Measurements from ENCODE around the gene NDUFB7. TPM values are rescaled to one million over a fixed set of nuclear protein-coding genes. Genes with fewer than 3 reads are reported as not detected.
"Not testable (repeated sequence)": the region's sequence is repeated elsewhere in the genome, so short reads cannot be mapped to it uniquely, and the experiment has no call there.

NDUFB7 gene
- total RNA-seq, 2 donors from 2014 or later, result 60.7 to 62.5 TPM

GRCh38 chr19:14589433-14589832, 17.6 kb upstream of the NDUFB7 start:
- not testable (repeated sequence) for H3K27me3 Mint-ChIP-seq; ATAC-seq; H3K36me3 Mint-ChIP-seq (ENCODE audit: low read depth); H3K27ac Mint-ChIP-seq; H3K9me3 ChIP-seq (ENCODE audit: control insufficient read depth, low read length, poor library complexity, severe bottlenecking); H3K4me3 Mint-ChIP-seq; H3K4me1 Mint-ChIP-seq; DNase-seq

DNA sequence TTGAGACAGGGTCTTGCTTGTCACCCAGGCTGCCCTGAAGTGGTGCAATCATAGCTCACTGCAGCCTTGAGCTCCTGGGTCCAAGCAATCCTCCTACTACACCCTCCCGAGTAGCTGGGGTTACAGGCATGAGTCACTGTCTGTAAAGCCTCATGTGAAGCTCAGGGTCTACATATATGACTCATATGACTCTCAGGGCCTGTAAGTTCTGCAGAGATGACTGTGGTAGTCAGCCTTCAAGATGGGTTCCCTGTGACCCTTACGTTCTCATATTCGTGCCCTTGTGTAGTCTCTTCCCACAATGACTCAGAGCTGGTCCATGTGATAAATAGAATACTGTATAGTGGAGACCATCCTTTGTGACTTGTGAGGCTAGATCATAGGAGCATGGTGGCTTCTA, 13.3 kb upstream of the NDUFB7 start:
- not testable (repeated sequence) for H3K27me3 Mint-ChIP-seq; H3K27ac Mint-ChIP-seq; H3K36me3 Mint-ChIP-seq (ENCODE audit: low read depth); DNase-seq; H3K9me3 ChIP-seq (ENCODE audit: control insufficient read depth, low read length, poor library complexity, severe bottlenecking); H3K4me1 Mint-ChIP-seq; H3K4me3 Mint-ChIP-seq
- ATAC-seq, result peak; percentile 65

DNA sequence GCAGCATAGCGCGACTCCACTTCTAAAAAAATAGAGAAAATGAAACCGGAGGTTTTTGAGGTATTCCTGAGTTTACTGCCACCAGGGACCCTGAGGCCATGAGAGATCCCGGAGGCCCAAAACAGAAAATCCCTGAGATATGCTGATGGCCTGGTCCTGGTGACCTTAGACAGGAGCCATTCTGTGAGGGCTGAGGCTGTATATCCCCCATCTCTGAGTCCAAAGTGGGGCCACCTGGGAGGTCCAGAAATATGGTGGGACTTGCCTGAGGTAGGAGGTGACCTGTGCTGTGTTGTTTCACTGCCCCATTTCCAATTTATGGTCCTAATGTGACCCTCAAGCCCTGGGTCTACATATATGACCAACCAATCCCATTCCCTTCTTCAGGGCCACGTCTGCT, 12.5 kb upstream of the NDUFB7 start:
- H3K4me3 Mint-ChIP-seq; H3K36me3 Mint-ChIP-seq (ENCODE audit: low read depth); H3K4me1 Mint-ChIP-seq; H3K9me3 ChIP-seq (ENCODE audit: control insufficient read depth, low read length, poor library complexity, severe bottlenecking); DNase-seq; ATAC-seq; H3K27me3 Mint-ChIP-seq: not testable (repeated sequence)
- peak overlapping the region; percentile 79 for H3K27ac Mint-ChIP-seq

DNA sequence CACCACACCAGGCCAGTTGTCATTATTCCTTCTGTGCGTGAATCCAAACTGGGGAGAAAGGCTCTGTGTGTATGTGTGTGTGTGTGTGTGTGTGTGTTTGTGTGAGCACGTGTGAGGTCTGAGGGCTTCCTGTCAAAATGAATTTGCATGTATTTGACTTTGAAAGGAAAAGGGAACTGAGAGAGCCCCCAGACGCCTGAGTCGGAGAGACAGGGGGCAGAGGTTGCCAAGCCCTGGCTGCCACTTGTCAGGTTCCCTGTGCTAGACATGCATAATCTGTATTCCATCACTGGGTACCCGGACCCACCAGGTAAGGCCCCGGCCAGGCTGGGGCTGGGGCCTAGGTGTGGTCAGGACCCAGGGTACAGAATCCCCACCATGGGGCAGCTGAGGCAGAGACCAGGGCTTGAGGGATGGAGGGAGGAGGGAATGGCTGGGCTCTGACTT, 11.1 kb upstream of the NDUFB7 start, which contains the start of gene CLEC17A:
TSS of gene CLEC17A (plus strand) at position 191 of the 447 bp plus-strand sequence. CDS start at position 268, 77 bp downstream.
- no peak for DNase-seq

GRCh38 chr19:14580623-14581237, 8.9 kb upstream of the NDUFB7 start:
- Mint-ChIP-seq H3K4me3 (no peak overlapping the region), H3K27ac (no peak overlapping the region), H3K27me3 (no peaks in the 10 kb centered on the region), H3K36me3 (ENCODE audit: low read depth) (no peaks in the 10 kb centered on the region), H3K4me1 (peaks cover 4% of the 10 kb centered on the region)
- DNase-seq, result no peak
- ATAC-seq, result peak; percentile 59
- no peaks in the 10 kb centered on the region for H3K9me3 ChIP-seq (ENCODE audit: control insufficient read depth, low read length, poor library complexity, severe bottlenecking)

More for the DNA sequence above, 11.1 kb upstream of the NDUFB7 start, which contains the start of gene CLEC17A:
- H3K9me3 ChIP-seq (ENCODE audit: control insufficient read depth, low read length, poor library complexity, severe bottlenecking), result no peaks in the 10 kb centered on the region
- Mint-ChIP-seq H3K4me3 (peak within 1 kb of the TSS; percentile 74), H3K36me3 (ENCODE audit: low read depth) (no peaks in the 10 kb centered on the region), H3K27me3 (no peaks in the 10 kb centered on the region), H3K4me1 (peaks cover 7% of the 10 kb centered on the region), H3K27ac (peak within 1 kb of the TSS; percentile 79)
- ATAC-seq, result peak; percentile 66

DNA sequence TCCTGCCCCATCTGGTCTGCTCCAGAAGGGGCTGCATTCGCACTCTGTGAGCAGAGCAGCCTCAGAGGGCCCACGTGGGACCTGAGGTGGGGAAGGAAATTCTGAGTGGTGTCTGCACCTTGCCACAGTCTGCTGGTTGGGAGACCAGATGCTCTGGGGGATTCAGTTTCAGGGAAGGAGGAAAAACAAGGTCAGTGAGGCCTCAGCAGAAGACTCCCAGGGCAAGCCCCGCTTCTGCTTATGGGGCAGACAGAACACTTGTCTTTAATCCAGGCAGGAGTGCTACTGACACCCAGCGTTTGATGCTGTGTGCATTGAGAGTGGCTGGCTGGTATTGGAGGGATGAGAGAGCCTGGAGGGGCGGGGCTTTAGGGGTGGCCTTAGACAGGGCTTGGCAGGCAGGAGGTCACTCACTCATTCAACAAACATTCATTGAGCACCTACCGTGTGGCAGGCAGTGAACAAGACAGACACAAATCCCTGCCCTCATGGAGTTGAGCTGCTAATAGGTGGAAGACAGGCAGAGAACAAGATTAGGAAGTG, 6.1 kb upstream of the NDUFB7 start:
- no peaks in the 10 kb centered on the region for H3K27me3 Mint-ChIP-seq
- ATAC-seq (no peak), DNase-seq (no peak)
- H3K36me3 Mint-ChIP-seq (ENCODE audit: low read depth), result no peaks in the 10 kb centered on the region
- H3K9me3 ChIP-seq (ENCODE audit: control insufficient read depth, low read length, poor library complexity, severe bottlenecking), result no peaks in the 10 kb centered on the region
- no peak overlapping the region for H3K4me3 Mint-ChIP-seq
- H3K27ac Mint-ChIP-seq, result peak overlapping the region; percentile 82
- H3K4me1 Mint-ChIP-seq, result peaks cover 11% of the 10 kb centered on the region

- Mint-ChIP-seq H3K4me3 (no peak overlapping the region), H3K36me3 (ENCODE audit: low read depth) (no peaks in the 10 kb centered on the region), H3K4me1 (peaks cover 11% of the 10 kb centered on the region), H3K27me3 (no peaks in the 10 kb centered on the region), H3K27ac (peak overlapping the region; percentile 82)
- ATAC-seq (no peak), DNase-seq (no peak)
- no peaks in the 10 kb centered on the region for H3K9me3 ChIP-seq (ENCODE audit: control insufficient read depth, low read length, poor library complexity, severe bottlenecking)
Measured at GRCh38 chr19:14577264-14577663, 5.4 kb upstream of the NDUFB7 start.

- ATAC-seq, result no peak
- peaks cover 16% of the 10 kb centered on the region for H3K4me1 Mint-ChIP-seq
- no peak for DNase-seq
- H3K9me3 ChIP-seq (ENCODE audit: control insufficient read depth, low read length, poor library complexity, severe bottlenecking), result no peaks in the 10 kb centered on the region
- no peak overlapping the region for H3K27ac Mint-ChIP-seq
- no peaks in the 10 kb centered on the region for H3K27me3 Mint-ChIP-seq
- H3K36me3 Mint-ChIP-seq (ENCODE audit: low read depth), result no peaks in the 10 kb centered on the region
- H3K4me3 Mint-ChIP-seq, result no peak overlapping the region
Measured at GRCh38 chr19:14576363-14576762, 4.5 kb upstream of the NDUFB7 start.

GRCh38 chr19:14575428-14575980, 3.6 kb upstream of the NDUFB7 start:
- Mint-ChIP-seq H3K4me1 (peaks cover 18% of the 10 kb centered on the region), H3K27ac (no peak overlapping the region), H3K27me3 (no peaks in the 10 kb centered on the region), H3K4me3 (no peak overlapping the region), H3K36me3 (ENCODE audit: low read depth) (no peaks in the 10 kb centered on the region)
- DNase-seq (no peak), ATAC-seq (no peak)
- no peaks in the 10 kb centered on the region for H3K9me3 ChIP-seq (ENCODE audit: control insufficient read depth, low read length, poor library complexity, severe bottlenecking)

GRCh38 chr19:14570864-14571527, 870 bp downstream of the NDUFB7 start:
- Mint-ChIP-seq H3K36me3 (ENCODE audit: low read depth) (no peaks in the 10 kb centered on the region), H3K27ac (peak overlapping the region; percentile 79), H3K4me3 (peak overlapping the region; percentile 94), H3K4me1 (peaks cover 34% of the 10 kb centered on the region), H3K27me3 (no peaks in the 10 kb centered on the region)
- no peak for DNase-seq
- ATAC-seq, result no peak
- H3K9me3 ChIP-seq (ENCODE audit: control insufficient read depth, low read length, poor library complexity, severe bottlenecking), result no peaks in the 10 kb centered on the region

DNA sequence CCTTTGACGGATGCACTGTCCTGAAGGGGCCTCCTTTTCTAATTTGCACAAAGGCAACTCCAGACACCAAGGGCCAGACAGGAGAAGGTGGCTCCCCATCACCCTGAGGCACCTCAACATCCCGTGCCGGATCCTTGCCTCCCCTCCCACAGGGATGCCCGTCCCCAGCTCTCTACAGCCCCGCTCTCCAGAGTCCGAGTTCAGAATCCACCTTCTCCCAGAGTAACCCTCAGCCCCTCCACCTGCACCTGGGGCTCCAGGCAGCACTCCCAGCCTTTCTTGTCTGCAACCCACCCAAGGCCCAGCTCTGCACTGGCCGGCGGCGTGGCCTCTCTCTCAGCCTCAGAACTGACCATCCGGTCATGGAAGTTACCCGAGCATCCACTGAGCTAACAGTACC, 4.8 kb downstream of the NDUFB7 start:
- H3K4me1 Mint-ChIP-seq, result peaks cover 33% of the 10 kb centered on the region
- no peaks in the 10 kb centered on the region for H3K27me3 Mint-ChIP-seq
- H3K36me3 Mint-ChIP-seq (ENCODE audit: low read depth), result no peaks in the 10 kb centered on the region
- H3K9me3 ChIP-seq (ENCODE audit: control insufficient read depth, low read length, poor library complexity, severe bottlenecking), result no peaks in the 10 kb centered on the region
- H3K4me3 Mint-ChIP-seq, result peak overlapping the region; percentile 45
- H3K27ac Mint-ChIP-seq, result peak overlapping the region; percentile 86
- DNase-seq (no peak), ATAC-seq (no peak)

- Mint-ChIP-seq H3K27me3 (no peaks in the 10 kb centered on the region), H3K4me3 (no peak overlapping the region), H3K27ac (no peak overlapping the region), H3K36me3 (ENCODE audit: low read depth) (no peaks in the 10 kb centered on the region), H3K4me1 (peaks cover 31% of the 10 kb centered on the region)
- ATAC-seq (no peak), DNase-seq (no peak)
- H3K9me3 ChIP-seq (ENCODE audit: control insufficient read depth, low read length, poor library complexity, severe bottlenecking), result no peaks in the 10 kb centered on the region
Measured at GRCh38 chr19:14566712-14567077, 5.2 kb downstream of the NDUFB7 start.

GRCh38 chr19:14565765-14566711, 5.8 kb downstream of the NDUFB7 start:
- no peak overlapping the region for H3K27ac Mint-ChIP-seq
- ATAC-seq, result no peak
- H3K27me3 Mint-ChIP-seq, result no peaks in the 10 kb centered on the region
- peaks cover 29% of the 10 kb centered on the region for H3K4me1 Mint-ChIP-seq
- no peak overlapping the region for H3K4me3 Mint-ChIP-seq
- DNase-seq, result no peak
- H3K36me3 Mint-ChIP-seq (ENCODE audit: low read depth), result no peaks in the 10 kb centered on the region
- H3K9me3 ChIP-seq (ENCODE audit: control insufficient read depth, low read length, poor library complexity, severe bottlenecking), result no peaks in the 10 kb centered on the region
